NCI-H1930 (cell line): ENCODE measurements around the gene CCL5.
"Not testable (repeated sequence)": the region's sequence is repeated elsewhere in the genome, so short reads cannot be mapped to it uniquely, and the experiment has no call there.

Source experiments
- DNase-seq, 2 experiments: peaks; one replicate each; lab custom pipeline; 2025; lab: John Stamatoyannopoulos, UW

Gene CCL5

DNA sequence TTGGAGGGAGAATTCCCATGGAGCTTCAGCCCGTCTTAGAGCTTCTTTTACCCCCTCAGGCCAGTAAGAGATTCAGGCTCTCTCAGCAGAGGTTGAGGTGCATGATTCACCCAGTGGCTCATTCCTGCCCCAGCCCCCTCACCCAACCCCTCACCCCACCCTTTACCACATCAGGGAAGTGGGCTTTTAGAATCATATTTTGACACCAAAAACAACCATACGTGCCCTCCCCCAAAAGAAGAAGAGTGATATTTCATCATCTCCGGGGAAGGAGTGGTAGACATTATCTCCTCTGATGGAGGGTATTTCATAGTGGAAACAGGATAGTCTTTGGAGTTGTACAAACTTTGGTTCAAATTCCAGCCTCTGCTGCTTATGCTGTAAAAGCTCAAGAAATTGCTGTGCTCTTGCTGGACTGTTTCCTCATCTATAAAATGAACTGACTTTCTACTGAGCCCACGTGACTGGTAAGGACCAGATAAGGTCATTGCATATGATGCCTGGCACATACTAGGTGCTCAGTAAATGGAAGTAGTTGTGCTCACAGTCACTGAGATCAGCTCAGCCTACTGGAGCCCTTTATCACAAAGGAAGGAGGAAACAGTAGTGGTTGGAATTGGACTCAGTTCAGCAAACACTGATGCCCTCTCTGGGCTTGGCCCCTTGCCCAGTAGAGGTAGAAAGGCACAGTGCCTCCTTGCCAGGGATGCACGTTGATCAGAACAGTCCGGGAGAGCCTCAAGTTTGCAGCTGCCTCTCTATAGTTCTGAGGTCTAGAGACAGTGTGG lies 18.3 kb upstream of the CCL5 start:
- no peak for DNase-seq

- not testable (repeated sequence) for DNase-seq
Observed at GRCh38 chr17:35897772-35898171, 17.6 kb upstream of the CCL5 start.

DNA sequence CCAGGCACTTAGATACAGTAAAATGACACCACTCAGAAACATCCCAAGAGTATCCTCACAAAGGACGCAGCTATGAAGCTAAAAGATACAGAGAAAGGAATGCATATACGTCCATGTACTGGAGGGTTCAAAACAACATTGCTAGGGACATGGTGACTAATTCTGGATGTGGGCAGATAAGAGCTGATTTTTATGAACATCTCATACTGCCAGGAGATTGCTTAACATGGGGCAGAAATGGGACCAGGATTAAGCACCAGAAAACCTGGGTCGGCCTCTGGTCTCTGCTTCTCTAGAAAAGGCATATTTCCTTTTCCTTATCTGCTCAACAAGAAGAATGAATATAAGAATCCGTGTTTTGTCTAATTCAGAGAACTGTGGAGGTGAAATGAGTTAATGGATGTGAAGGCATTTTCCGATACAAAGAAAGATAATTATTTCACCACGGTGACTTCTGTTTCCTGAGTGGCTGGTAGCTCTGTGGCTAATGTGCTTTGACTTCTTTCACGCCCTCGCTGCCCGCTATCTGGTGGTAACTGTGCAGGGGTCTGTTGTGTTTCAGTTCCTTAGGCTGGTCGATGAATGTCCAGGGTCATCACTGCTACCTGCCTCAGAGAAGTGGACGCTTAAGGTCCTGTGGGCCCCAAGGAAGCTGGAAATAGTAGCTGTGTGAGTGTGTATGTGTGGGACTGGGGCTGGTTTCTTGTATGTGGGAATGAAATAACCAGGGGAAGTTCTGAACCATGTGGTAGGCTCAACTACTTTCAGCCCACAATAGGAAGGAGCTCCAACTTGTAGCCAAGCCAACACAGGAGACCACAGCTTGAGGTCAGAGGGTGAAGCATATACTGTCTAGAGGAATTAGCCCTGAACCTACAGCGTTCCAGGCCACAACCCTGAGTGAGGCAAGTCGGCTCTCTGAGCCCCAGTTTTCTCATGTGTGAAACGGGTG lies 15.8 kb upstream of the CCL5 start:
- DNase-seq: no peak

DNA sequence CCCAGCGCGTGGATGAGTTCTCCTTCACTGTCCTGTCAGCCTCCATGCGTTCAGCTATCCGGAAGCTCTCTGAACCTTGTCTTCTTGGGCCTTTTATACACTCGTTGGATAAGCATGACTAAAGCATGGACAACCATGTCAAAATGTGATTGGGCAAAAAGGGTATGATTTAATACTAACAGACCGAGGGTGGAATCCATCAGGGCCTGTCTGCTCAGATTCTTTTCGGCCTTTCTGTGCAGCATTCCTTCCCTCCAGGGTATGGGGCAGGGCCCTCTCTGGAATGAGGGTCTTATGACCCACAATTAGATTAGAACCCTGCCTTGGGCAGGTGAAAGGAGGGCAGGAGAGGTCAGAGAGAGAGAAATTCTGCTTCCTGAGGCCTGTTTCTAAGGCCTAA lies 14.0 kb upstream of the CCL5 start:
- DNase-seq: no peak

DNA sequence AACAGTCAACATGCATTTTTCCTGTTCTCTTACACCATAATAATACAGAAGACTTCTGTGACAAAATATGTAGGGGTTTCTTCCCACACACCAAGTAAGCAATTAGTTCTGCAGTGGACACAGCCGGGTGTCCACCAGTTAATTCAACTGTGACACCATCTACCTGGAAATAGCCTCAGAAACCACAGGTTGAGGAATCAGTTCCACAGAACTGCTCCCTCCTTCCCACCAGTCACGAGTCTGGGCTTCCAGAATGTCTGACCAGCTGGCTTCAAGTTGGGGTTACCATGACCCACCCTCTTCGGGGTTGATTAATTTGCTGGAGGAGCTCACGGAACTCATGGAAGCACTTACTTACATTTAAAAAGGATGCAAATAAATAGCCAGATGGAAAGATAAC lies 13.6 kb upstream of the CCL5 start:
- no peak for DNase-seq

GRCh38 chr17:35892091-35893035 lies 12.2 kb upstream of the CCL5 start:
- DNase-seq: no peak

GRCh38 chr17:35891269-35891668 lies 11.1 kb upstream of the CCL5 start:
- DNase-seq: no peak

- DNase-seq: no peak
Observed at GRCh38 chr17:35890774-35891155, 10.6 kb upstream of the CCL5 start.

DNA sequence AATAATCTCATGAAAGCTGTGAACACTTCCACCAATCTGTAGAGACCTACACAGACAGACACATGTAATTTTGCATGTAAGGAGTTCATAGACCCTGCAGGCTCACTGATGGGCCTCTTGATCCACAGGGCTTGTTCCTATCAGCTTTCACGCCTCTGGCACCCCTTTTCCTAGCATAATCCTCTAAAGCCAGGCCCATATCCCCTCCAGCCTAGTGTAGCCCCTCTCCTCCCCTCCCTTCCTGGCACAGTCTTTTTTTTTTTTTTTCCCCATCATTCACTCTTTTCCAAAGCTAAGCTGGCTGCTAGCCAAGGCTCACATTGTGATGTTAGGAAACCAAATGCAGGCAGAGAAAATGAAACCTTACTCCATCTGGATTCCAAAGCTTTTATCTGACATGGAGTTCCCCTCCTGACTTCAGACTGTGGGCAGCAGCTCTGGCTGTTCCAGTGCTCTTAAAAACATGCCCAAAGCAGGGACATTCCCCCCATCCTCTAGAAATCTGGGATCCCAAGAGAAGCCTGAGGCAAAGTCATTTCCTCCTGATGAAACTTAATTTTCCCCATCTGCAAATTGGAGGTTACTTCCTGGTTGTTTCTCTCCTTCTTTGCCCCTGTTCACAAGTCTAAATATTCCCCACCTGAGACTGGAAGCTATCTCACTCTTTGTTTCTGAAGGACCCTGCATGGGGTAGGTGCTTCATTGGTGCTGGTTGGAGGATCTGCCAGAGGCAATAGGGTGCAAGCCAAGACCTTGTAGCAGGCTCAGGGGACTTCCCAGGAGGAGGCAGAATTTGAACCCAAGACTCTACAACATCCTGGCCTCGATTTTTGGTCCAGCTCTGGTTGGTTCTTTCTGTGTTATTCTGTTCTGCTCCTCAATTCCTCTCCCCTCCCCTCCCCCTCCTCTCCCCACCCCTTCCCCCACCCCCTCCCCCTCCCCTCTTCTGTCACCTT lies 9.9 kb upstream of the CCL5 start:
- DNase-seq: no peak

- no peak for DNase-seq
Observed at GRCh38 chr17:35889241-35889640, 9.1 kb upstream of the CCL5 start.

GRCh38 chr17:35878361-35878760 lies 1.8 kb downstream of the CCL5 start:
- no peak for DNase-seq

DNA sequence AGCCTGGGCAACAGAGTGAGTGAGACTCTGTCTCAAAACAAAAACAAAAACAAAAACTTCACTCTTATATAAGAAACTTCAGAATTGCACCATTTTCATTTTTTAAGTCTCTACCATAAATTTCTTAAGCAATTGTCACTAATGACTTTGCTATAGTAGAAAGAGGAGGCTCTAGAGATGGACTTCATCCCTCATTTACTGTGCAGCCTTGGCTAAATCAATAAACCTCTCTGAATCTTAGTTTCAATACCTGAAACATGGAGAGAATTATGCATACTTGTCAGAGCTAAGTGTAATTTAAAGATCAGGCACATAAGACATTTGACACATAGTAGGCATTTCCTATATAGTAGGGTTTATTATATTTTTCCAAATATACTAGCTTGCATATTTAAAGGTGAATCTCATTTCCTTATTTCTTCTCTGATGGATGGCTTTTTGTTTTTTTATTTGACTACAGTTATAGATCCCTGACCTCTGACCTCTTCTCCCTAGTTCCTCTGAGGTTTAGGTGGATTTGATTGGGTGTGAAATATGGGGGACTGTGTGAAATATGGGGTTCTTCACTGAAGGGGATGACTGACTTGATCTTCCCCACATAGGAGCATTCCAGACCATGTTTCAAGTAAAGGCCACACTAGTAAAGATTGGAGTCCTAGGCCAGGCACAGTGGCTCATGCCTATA lies 2.7 kb downstream of the CCL5 start:
- no peak for DNase-seq

DNA sequence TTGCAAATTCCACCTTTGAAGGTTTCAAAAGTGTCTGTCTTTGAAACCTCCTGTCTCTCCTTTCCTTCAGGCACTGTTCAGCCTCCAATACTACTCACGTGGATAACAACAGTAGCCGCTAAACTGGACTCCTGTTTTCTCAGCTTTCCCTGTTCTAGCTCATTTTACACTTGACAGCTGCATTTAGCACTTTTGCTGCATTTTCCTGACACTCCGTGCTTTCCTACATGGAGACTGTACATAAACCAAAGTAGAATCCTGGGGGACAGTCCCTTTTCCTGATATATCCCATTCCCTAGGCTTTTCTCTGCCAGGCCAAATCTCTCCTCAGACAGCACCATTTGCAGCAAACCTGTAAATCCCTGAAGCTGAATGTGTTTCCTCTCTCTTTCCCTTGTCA lies 3.6 kb downstream of the CCL5 start:
- no peak for DNase-seq

GRCh38 chr17:35875800-35876139 lies 4.4 kb downstream of the CCL5 start:
- DNase-seq: no peak

DNA sequence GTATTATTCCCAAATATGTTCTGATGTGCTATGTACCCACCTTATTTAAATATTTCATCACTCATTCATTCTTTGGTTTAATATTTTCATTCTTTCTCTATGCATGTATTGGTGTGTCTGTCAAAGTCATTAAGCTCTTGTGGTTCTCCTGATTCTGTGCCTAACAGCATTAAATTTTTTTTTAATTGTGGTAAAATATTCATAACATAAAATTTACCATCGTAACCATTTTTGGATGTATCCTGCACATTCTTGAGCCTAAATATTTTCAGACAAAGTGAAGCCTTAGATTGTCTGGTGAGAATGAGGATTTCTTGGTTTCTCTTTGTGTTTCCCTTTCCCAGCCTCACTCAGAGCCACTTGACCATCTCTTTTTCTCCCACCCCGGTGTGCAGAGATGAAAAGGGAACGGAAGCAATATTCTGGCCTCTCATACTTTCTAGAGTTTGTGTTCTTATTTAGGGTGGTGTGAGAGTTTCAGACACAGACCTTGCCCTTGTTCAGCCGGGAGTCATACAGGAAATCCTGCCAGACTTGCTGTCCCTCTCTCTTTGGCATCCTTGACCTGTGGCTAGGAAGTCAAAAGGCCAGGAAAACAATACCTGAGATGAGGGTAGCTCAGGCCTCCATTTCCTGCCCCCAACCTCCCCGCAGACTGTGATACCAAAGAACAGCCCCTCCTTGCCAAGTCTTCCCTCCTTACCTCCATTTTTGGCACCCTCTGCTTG lies 4.9 kb downstream of the CCL5 start:
- DNase-seq: no peak

DNA sequence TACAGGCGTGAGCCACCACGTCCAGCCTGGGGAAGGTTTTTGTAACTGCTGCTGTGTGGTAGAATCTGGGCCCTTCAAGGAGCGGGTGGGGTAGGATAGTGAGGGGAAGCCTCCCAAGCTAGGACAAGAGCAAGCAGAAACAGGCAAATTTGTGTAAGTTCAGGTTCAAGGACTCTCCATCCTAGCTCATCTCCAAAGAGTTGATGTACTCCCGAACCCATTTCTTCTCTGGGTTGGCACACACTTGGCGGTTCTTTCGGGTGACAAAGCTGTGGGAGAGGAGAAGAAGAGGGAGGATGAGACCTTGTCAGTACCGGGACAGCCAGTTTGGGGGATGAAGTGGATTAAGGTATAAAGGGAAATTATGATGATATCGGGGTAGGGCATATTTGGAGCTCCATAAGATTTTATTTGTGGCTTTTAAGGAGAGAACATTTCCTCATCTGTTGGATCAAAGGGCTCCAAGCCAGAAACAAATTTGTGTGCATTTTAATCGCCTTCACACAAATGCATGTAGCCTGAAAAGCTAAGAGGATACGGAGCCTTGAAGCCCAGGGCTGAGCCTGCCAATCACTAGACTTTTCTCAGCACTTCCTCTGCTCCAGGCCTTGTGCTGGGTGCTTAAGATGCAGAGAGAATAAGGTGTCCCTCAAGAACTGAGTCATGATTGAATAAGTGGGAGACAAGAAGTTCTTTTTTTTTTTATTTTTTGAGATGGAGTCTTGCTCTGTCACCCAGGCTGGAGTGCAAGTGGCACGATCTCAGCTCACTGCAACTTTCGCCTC lies 7.8 kb downstream of the CCL5 start:
- no peak for DNase-seq

- DNase-seq: no peak
Observed at GRCh38 chr17:35870906-35871819, 9.0 kb downstream of the CCL5 start.

DNA sequence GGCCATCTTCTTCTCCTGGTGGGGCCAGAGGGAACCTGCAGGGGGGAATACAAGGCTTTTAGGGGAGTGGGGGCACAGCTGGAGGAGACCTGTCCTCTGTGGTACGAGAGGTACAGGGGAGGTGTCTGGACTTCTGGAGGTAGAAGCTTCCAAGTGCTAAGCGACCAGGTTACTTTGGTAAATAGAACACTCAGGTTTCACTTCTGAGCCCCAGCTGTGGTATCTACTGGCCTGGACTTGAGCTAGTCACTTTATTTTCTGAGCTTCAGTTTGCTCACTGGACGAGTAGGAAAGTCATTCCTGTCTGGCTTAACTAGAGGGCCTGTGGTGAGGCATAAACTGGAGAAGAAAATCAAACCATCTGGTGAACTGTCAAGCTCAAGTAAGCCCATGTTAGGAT lies 11.4 kb downstream of the CCL5 start, which contains the start of gene HEATR9:
Gene HEATR9, minus strand, starts transcription at position 155 of the 400 bp plus-strand sequence. Its CDS starts 149 bp downstream, at position 6.
- DNase-seq: no peak
